Thyroid gland (tissue), 4 donors: Measurements from ENCODE around the gene ARL6IP4. TPM values are rescaled to one million over a fixed set of nuclear protein-coding genes. Genes with fewer than 3 reads are reported as not detected.
"Not testable (repeated sequence)": the region's sequence is repeated elsewhere in the genome, so short reads cannot be mapped to it uniquely, and the experiment has no call there.

Experiments
- DNase-seq, 2 donors: peaks; one replicate each; pipeline ENCODE4 v3.0.0-alpha.2; 2019
- H3K27ac ChIP-seq, 3 donors: fragments of 200-600 bp; sonication (generic); 1 replicate in 2 of 3; 2 replicates in 1 of 3; pipeline ENCODE4 v1.5.1; 2016 to 2019; ENCODE audit warnings: mild to moderate bottlenecking in 1 of 3, moderate library complexity in 1 of 3
- H3K27me3 ChIP-seq: fragments of 200-600 bp; sonication (generic); one replicate; pipeline ENCODE4 v1.5.1; 2019
- H3K36me3 ChIP-seq, 2 donors: fragments of 200-600 bp; sonication (generic); one replicate each; pipeline ENCODE4 v1.5.1; 2016 to 2019
- H3K4me1 ChIP-seq, 2 donors: fragments of 200-600 bp; sonication (generic); one replicate each; pipeline ENCODE4 v1.5.1; 2017 to 2019
- H3K4me3 ChIP-seq, 3 donors: fragments of 200-600 bp; sonication (generic); replicated peaks in 1 of 3; 1 replicate in 2 of 3; 2 replicates in 1 of 3; pipeline ENCODE4 v1.5.1; 2016; ENCODE audit warnings: mild to moderate bottlenecking in 1 of 3
- H3K9me3 ChIP-seq: fragments of 200-600 bp; sonication (generic); one replicate; pipeline ENCODE4 v1.5.1; 2017
- POLR2A ChIP-seq, 2 donors: fragments of 450-650 bp; IDR thresholded peaks; one replicate each; pipeline ENCODE4 v1.6.1; 2017; ENCODE audit warnings: antibody characterized with exemption in 2 of 2, mild to moderate bottlenecking in 2 of 2, moderate library complexity in 1 of 2
- WGBS, 2 donors: methylation state at CpG; one replicate each; pipeline ENCODE4 v1.1.5; 2017; 5-methylcytosine and 5-hydroxymethylcytosine counted together
- intact Hi-C: fragments of 100-400 bp; cut with DNase I; formaldehyde crosslinking; loops from one replicate; pipeline ENCODE4 v1.15.1; 2023
- total RNA-seq, 4 donors: library from RNA; depleted of rRNA; stranded (reverse); fragments of >200 nt; gene quantifications; one replicate each; pipeline ENCODE4 v1.2.3, GENCODE V29; 2016
- TF ChIP-seq, protein P1 (sequence below), 6 experiments: fragments of 200-600 bp in 3 of 6; fragments of 450-650 bp in 3 of 6; sonication (generic) in 3 of 6; IDR thresholded peaks; one replicate each; pipeline ENCODE4 v1.5.1; 2016 to 2019; ENCODE audit warnings: antibody characterized with exemption in 6 of 6, mild to moderate bottlenecking in 2 of 6, inconsistent platforms in 1 of 6, moderate library complexity in 1 of 6

ARL6IP4 gene
- total RNA-seq, 4 donors from 2014 or later = 210 to 281 (median 262) TPM

DNA sequence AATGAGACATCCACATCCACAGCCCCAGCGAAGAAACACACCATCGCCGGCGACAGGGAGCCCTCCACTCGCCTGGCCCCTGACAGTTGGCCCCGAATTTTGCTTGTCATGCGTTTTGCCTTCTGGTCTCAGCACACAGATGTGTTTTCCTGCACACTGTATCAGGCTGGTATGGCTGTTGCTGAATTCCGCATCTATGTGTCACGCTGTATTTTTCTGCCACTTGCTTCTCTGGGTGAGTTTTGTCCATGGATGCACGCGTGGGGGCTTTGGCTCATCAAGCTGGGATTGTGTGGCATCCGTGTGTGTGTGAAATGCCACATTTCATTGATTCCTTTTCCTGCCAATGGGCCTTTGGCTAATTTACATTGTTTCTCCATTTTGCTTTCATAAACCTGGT is 26.5 kb downstream of the ARL6IP4 start:
- Histone ChIP-seq H3K27ac (no peak overlapping the region), H3K36me3 (peaks cover 0 to 5% of the 10 kb centered on the region in 2 donors), H3K27me3 (no peaks in the 10 kb centered on the region), H3K4me3 (no peak overlapping the region), H3K4me1 (no peaks in the 10 kb centered on the region), H3K9me3 (no peaks in the 10 kb centered on the region)
- WGBS, 2 donors = 86 to 87% methylated on average over 12 of the region's 12 CpGs
- intact Hi-C loops = no loop called here
- TF ChIP-seq POLR2A (IDR thresholded peaks at IDR 0.05) = no peak
- TF ChIP-seq, protein P1, sequence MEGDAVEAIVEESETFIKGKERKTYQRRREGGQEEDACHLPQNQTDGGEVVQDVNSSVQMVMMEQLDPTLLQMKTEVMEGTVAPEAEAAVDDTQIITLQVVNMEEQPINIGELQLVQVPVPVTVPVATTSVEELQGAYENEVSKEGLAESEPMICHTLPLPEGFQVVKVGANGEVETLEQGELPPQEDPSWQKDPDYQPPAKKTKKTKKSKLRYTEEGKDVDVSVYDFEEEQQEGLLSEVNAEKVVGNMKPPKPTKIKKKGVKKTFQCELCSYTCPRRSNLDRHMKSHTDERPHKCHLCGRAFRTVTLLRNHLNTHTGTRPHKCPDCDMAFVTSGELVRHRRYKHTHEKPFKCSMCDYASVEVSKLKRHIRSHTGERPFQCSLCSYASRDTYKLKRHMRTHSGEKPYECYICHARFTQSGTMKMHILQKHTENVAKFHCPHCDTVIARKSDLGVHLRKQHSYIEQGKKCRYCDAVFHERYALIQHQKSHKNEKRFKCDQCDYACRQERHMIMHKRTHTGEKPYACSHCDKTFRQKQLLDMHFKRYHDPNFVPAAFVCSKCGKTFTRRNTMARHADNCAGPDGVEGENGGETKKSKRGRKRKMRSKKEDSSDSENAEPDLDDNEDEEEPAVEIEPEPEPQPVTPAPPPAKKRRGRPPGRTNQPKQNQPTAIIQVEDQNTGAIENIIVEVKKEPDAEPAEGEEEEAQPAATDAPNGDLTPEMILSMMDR (IDR thresholded peaks at IDR 0.05) = no peak
- no peak for DNase-seq

GRCh38 chr12:123010110-123010509 is 29.6 kb downstream of the ARL6IP4 start:
- Histone ChIP-seq H3K9me3 (no peaks in the 10 kb centered on the region), H3K4me1 (no peaks in the 10 kb centered on the region), H3K27ac (no peak overlapping the region), H3K27me3 (no peaks in the 10 kb centered on the region), H3K4me3 (no peak overlapping the region), H3K36me3 (no peaks in the 10 kb centered on the region)
- intact Hi-C loops = no loop called here
- TF ChIP-seq POLR2A (IDR thresholded peaks at IDR 0.05) = no peak
- TF ChIP-seq, protein P1 (IDR thresholded peaks at IDR 0.05) = no peak
- 88 to 90% methylated on average over 1 of the region's 1 CpG for WGBS, 2 donors
- DNase-seq = no peak

- no peaks in the 10 kb centered on the region for H3K27me3 ChIP-seq
Measured at GRCh38 chr12:123010681-123011080, 30.2 kb downstream of the ARL6IP4 start.

DNA sequence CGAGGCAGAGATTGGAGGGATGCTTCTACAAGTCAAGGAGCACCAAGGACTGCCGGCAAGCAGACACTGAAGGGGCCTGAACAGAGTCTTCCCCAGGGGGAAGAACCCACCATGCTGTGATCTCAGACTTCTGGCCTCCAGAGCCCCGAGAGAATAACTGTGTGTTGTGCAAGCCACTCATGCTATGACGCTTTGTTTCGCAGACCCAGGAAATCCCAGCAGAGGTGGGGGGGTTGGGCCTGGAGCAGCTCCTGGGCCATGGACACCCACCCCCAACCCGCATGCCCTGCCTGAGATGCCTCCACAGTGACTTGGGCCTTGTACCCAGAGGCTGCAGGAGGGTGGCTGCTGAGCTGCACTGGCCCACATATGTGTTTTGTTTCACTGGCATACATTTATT is 31.2 kb downstream of the ARL6IP4 start:
- WGBS, 2 donors = 78 to 84% methylated on average over 5 to 6 of the region's 6 CpGs
- H3K9me3 ChIP-seq = no peaks in the 10 kb centered on the region
- H3K36me3 ChIP-seq = no peaks in the 10 kb centered on the region
- no peak overlapping the region for H3K27ac ChIP-seq
- no peak overlapping the region for H3K4me3 ChIP-seq
- H3K27me3 ChIP-seq = no peaks in the 10 kb centered on the region
- H3K4me1 ChIP-seq = no peaks in the 10 kb centered on the region
- intact Hi-C loops = no loop called here
- no peak for DNase-seq
- TF ChIP-seq, protein P1 (IDR thresholded peaks at IDR 0.05) = no peak
- no peak for TF ChIP-seq POLR2A (IDR thresholded peaks at IDR 0.05)

More at GRCh38 chr12:123010681-123011080, 30.2 kb downstream of the ARL6IP4 start:
- Histone ChIP-seq H3K36me3 (no peaks in the 10 kb centered on the region), H3K27ac (no peak overlapping the region), H3K9me3 (no peaks in the 10 kb centered on the region), H3K4me1 (no peaks in the 10 kb centered on the region), H3K4me3 (no peak overlapping the region)
- WGBS, 2 donors = 90 to 94% methylated on average over 4 of the region's 4 CpGs
- no peak for DNase-seq
- intact Hi-C loops = no loop called here
- TF ChIP-seq, protein P1 (IDR thresholded peaks at IDR 0.05) = no peak
- TF ChIP-seq POLR2A (IDR thresholded peaks at IDR 0.05) = no peak

DNA sequence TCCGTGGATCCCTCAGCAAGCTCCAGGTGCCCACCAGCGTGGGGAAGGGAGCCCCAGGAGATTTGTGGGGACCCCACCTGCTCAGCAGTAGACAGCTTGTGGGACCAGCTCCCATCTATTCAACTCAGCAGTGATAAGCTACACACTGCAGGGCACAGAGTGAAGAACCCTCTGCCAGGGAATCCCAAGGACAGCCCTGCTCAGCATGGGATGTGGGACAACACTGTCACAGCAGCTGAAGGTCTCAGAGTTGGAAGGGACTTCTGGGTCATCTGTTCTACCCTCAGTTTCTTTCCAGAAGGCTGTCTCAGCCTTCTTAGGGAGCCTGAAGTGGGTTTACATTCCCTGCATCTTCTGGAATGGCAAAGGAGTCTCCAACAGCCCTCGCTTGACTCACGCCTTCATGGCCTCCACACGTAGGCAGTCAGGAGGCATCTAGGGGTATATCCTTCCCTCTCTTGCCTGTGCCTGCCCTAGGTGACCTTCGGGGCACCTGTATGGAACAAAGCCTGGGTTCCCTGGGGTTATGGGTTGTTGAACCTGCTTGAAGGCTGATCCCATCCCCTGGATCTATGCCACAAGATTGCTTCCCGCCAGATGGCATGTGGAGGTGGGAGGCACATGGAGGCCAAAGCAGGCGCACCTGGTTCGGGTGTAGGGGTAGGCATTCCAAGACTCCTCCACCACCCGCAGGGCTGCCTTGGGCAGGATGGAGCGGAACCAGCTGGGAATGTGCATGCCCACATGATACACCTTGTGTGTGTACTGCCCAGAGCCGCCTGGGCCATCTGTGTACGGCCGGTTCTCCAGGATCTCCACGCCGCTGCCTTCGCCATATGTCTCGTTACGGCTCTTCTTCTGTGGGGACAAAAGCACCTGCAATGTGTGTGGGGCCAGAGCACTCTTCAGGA is 33.0 kb downstream of the ARL6IP4 start:
- Histone ChIP-seq H3K27me3 (no peaks in the 10 kb centered on the region), H3K9me3 (no peaks in the 10 kb centered on the region), H3K4me3 (no peak overlapping the region), H3K27ac (no peak overlapping the region), H3K4me1 (no peaks in the 10 kb centered on the region), H3K36me3 (no peaks in the 10 kb centered on the region)
- no peak for DNase-seq
- 95 to 96% methylated on average over 12 to 19 of the region's 19 CpGs for WGBS, 2 donors
- intact Hi-C loops = no loop called here
- TF ChIP-seq, protein P1 (IDR thresholded peaks at IDR 0.05) = no peak
- no peak for TF ChIP-seq POLR2A (IDR thresholded peaks at IDR 0.05)

DNA sequence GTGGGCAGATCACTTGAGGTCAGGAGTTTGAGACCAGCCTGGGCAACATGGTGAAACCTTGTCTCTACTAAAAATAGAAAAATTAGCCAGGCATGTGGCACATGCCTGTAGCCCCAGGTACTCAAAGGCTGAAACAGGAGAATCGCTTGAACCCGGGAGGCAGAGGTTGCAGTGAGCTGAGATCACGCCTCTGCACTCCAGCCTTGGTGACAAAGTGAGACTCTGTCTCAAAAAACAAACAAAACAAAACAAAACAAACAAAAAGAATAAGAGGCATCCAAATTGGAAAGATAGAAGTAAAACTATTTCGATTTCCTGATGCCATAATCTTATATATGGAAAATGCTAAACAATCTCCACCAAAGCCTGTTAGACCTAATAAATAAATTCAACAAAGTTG is 34.0 kb downstream of the ARL6IP4 start:
- H3K4me3 ChIP-seq, H3K27me3 ChIP-seq, H3K27ac ChIP-seq, H3K36me3 ChIP-seq, DNase-seq, intact Hi-C loops, H3K9me3 ChIP-seq, H3K4me1 ChIP-seq: not testable (repeated sequence)
- 91 to 96% methylated on average over 4 of the region's 4 CpGs for WGBS, 2 donors
